ENCODE data around the gene FAM13C. TPM values are rescaled to one million over a fixed set of nuclear protein-coding genes. Genes with fewer than 3 reads are reported as not detected.
A peak's percentile ranks its signal among the peaks of the same experiment; 100 is the strongest.

The FAM13C gene
- total RNA-seq, 1 donor from 2014 or later: 16.7 TPM

DNA sequence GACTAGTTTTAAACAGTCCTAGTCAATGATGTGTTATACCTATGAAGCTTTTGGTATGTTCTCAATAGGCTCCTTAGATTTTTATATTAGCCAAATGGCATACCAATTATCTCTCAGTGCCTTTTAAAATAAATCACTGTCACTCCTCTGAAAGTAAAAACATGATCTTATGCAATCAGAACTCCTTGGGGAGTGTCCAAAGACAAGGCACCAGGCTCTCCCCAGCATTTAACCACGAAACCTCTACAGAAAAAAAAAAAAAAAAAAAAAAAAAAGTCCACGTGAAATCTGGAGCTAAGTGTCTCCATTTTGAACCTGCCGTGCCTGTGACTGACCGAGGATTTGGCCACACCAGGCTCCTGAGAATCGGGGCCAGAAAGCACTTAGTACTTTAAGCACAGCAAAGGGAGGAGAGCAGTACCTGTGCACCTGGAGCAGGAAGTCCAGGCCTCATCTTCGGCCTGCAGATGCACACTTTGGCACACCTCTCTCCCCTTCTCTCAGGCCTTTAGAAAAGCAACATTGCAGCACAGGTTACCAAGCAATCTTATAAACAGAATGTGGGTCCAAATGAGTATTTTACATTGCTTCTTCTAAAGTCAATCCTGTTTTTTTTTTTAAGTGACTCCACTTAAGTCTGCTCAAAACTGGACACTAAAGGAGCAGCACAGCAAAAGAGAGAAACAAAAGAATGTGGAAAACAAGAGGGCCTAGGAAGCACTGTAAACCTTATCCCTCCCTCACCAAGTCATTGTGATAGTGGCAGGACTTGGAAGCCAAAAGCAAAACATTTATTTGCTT is 1.5 kb downstream of the FAM13C start:
- no peak for DNase-seq

DNA sequence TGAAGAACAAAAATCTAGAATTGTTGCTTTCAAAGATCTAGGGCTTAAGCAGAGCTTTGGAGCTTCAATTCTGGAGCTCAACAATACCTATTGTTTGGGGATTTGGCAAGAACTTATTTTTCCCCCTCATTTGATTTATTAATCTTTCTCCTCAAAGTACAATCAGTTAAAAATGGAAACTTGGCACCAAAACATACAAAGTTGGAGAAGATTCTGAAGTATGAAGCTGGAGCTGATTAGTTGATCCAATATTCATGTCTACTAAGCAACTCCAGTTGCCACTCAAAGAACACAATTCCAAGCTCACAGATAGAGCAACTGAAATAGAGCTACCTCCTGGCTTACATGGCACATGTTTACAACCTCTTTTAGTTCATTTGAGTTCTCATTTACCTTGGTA is 3.8 kb downstream of the FAM13C start:
- no peak for DNase-seq

DNA sequence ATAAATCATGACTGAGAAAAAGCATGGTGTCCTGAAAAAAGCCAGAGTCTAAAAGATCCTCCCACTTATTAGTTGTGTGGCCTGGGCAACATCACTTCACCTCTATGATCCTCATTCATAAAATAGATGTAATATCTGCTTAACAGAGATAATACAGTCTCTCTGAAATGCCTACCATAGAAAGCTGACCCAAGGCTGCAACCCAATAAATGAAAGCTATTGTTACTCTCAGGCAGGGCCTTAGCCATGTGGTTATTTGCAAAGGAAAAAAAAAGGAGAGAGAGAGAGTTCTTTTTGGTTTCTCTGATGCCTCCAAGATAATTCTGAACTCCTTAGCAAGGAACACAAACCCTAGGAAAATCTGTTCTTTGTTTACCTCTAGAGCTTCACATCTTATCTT is 7.9 kb downstream of the FAM13C start:
- no peak for DNase-seq

DNA sequence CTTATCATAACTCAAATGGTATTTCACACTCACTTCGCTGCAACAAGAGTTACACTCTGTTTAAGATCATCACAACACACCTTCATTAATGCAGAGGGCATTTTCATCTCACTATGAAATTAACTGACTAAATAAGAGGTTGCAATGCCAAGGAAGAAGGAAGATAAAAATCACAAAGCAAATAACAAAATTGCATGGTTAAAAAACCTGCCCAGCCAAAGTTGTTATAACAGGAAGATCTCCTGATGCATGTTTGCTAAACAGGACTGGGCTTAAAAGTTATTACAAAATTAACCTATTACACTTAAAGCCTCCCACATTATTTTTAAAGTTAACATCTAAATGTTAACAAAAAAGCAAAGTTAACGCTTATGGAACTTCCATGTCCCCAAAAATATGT is 11.8 kb downstream of the FAM13C start:
- no peak for DNase-seq

DNA sequence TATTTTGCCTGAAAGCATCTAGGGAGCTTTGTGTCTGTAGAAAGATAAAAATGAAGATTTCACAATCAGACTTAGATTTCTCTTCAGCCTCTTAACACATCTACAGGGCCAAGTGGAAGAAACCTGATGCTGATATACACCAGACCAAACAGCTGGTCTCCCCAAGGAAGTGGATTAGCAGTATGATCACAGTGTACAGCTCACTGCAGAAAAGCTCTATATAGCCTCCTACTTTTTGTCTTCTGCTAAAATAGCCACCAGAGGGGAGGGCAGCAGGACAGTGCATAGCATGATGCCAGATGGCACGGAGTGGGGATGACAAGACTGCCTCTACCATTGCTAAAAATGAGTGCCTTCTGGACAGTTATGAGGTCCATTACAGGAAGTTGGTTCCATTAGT is 16.0 kb downstream of the FAM13C start:
- DNase-seq: no peak

DNA sequence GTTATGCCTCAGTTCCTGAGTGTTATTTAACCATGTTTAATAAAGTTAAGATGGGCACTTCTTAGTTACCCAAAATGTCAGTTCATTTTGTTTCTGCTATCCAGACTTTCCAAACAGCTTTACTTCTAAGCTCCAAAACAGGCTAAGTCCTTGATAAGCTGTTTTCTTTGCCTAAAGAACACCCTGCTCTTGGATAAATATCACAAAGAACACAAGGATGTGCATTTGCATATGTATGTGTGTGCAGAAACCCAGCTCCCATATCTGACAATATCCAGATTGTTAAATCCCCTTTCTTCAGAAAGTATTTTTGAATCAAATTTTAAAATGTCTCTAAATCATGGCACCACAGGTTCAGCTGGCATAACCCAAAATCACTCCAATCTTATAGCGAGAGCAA is 19.6 kb downstream of the FAM13C start:
- DNase-seq: no peak

DNA sequence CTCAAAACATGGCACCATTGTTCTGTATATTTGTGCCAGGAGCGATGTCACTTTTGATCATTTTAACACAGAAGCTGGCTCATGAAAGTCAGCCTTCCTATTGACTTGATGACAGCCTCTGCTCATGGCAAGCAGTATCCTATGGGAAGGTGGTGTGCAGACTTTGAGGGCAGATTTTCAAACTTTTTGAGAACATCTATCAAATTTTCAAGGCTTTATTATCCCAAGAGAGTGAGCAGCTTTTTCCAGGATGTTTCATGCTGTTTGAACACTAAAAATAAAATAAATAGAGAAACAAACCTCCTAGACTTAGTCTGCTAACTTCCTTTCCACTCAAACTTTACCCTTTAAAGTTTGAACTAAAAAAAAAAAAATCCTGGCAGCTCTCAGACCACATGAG is 20.3 kb downstream of the FAM13C start:
- DNase-seq: no peak

DNA sequence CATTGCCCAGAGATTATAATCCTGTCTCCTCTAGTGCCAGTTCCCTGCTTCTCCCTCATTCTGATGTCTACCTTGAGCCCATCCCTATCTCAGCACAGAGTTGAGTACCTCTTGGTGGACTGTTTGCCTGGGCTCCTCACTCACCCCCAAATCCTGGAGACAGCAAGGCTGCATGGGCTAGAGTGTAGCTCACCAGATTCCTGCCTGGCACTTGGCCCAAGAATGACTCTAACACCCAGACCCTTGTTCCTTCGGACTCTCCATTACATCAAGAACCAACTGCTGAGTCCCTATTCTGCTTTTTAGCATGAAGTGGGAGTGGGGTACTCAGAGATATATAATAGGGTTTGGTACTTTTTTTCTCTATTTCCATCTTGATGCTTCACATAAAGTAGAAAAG is 22.1 kb downstream of the FAM13C start:
- no peak for DNase-seq

DNA sequence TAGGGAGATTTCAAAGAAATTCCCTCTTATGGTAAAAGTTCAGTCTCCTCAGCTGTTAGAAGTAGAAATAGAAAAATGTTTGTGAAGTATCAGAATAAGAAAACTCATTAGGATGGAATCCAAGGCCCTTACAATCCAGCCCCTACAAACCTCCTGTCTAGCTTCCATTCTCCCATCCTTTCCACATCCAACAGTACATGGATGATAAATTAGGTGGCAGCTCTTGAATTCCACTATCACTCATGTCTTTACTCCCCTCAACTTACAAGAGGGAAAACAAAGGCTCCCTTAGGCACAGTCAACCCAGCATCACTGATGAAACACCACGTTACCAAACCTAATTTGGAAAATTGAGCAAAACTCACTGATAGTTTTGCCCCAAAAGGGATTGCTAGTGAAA is 23.0 kb downstream of the FAM13C start:
- DNase-seq: no peak

DNA sequence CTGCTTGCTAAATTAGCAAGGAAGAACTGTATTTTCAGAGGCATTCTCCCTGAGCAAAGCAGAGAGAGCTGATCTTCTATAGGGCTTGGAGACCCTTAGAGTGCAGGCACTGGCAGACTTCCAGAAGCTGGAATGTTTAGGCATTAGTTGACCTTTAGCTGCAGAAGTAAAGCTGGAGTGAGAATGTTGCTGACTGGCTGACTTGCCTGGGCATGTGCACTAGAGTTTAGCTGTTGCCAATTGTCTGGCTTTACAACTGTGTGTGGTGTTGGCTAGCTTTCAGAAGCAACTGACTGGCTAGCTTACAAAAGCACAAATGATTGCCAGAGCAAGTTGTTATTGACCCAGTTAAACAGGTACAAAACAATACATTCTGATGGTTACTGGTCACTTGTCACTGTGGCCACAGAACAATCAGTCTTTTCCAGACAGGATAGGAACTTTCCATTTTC is 25.1 kb downstream of the FAM13C start:
- peak; percentile 21 for DNase-seq

DNA sequence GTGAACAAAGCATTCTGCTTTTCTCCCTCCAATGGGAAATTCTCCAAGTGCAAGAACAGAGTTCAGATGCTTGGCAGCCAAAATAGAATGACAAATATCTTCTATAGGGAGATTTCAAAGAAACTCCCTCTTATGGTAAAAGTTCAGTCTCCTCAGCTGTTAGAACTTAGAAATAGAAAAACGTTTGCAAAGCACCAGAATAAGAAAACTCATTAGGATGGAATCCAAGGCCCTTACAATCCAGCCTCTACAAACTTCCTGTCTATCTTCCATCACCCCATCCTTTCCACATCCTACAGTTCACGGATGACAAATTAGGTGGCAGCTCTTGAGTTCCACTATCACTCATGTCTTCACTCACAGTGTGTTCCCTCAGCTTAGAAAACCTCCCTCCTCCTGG is 25.7 kb downstream of the FAM13C start:
- no peak for DNase-seq

DNA sequence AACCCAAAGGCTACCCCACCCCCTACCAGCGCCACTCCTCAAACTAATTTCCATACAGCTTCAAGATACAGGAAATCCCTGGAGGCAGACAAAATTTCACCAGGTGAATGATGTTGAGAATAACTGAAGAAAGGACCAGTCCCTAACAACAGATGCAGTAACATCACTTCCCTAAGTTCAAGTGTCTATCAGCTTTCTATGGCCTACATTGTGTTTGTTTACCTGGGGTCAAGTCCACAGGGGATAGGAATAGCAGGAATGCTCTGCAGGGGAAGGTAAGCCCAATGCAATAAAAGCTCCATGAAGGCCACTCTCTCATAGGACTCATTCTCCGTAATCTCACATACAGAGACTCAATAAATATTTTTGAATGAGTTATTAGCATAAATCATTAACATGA is 26.9 kb downstream of the FAM13C start:
- no peak for DNase-seq

DNA sequence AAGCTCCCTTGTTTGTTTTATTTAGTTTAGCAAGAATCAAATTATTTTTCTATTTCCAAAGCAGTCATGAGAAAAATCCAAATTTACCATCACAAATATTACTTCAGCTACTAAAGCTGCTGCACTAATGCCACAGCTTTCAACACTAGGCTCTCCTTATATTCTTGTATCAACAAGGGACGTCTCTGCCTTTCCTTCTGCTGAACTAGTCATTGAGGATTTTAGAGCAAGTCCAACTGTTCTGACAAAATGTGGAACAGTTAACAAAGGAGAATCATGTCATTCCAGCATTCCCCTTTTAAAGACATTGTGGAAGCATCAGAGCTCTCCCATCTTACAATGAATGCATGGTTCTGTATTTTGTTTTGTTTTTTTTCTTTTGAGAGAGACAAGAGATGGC is 28.6 kb downstream of the FAM13C start:
- no peak for DNase-seq

DNA sequence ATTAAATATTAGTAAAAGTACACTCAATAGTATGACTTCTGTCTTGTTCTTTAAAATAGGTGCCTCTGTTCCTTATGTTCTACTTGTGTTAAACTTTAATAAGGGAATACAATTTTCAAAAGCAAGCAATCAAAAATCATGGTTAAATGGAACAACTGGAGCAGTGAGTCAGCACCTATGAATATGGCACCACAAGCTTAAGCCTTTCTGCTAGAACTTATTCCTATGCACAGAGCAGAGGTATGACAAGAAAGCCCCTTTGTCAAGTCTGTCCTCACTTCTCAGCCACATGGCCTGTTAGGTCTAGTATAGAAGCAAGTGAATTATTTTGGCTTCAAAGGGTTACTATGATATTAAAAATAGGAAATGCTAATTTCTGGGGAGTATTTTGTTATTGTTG is 29.8 kb downstream of the FAM13C start:
- no peak for DNase-seq

DNA sequence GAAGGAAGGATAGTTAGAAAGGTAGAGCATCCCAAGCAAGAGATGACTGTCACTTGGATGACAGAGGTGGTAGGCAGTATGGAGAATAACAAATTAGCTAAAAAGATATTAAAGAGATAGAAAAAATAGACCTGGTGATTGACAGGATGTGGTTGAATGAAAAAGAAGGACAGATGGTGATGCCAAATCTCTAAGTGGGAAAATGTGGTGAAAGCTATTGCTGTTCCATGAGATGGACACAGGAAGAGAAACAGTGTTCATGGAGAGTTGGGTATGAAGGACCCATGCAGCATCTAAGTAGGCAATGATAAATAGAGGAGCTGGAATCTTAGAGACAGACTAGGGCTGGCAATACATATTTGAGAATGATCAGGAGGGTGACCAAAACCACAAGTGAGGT is 30.7 kb downstream of the FAM13C start:
- DNase-seq: no peak

DNA sequence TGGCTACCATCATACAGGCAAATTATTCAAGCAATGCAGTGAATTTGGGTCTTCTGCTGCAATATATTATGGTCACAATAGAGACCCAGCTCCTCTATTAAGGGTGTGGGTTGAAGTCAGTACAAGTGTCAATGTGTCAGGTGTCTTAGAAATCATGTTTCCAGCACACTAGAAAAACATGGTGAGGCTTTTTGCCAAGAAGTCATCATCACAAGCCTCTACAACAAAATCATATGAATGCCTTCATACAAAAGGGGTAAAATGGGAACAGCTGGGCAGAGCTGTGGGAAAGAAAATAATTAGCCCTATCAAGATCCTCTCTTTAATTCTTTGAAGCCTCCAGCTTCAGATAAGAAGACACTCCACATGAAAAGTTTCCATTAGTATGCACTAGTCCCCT is 37.2 kb downstream of the FAM13C start:
- no peak for DNase-seq

DNA sequence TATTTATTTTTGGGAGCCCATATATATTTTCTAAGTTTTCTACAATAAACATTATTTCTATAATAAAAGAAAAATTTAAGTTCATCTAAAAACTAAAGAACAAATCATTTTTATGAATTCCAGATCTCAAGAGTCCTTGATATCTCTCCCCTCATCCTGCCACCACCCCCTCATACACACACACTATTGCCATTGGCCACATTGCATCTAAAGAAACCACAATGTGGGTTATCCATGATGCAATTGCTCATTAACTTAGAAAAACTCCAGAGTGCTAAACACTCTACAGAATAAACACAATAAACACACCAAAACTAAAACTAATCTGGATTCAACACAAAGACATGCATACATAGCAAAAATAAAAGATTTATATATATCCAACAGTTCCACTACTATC is 37.8 kb downstream of the FAM13C start:
- no peak for DNase-seq

DNA sequence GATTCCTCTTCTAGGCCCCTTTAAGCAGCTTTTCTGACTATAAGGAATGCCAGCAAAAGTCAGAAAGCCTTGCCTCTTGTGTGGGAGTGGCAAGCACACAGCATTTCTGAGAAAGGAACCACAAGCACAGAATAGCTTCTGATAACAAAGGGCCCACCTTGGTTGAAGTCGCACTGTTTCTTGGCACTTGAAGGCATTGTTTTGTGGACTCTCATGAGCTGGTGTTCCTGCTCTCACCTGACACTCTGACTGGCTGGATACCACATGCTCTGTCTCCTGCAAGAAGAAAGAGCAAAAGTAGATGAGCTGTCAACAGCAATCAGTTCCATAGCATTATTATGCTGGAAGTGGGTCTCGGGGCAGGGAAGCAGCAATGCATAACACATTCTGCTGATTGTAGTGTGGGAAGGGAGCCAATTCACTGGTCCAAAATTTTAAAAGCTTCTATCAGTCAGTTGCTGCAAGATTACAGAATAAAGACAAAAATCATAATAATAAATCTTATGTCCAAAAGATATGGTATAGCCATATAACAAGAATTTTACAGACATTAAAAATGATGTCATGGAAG is 38.4 kb downstream of the FAM13C start:
- no peak for DNase-seq

DNA sequence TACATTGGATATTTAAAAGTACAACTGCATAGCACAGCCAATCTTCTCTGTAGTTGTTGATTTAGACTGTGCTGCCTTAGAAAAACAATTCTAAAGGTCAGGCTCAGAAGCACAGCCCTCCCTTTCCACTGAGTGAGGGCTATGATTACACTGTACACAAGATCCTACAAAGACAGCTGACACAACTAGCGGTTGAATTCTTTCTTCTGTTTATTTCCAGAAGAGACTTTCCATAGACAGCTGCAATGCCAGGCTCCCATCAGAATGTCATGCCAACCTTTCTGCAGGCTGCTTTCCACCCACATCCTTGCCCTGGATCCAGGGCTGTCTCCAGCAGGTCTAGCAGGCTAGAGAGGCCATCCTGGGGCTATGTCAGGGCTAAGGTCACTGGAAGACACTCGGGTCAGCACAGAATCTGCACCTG is 39.3 kb downstream of the FAM13C start:
- no peak for DNase-seq

DNA sequence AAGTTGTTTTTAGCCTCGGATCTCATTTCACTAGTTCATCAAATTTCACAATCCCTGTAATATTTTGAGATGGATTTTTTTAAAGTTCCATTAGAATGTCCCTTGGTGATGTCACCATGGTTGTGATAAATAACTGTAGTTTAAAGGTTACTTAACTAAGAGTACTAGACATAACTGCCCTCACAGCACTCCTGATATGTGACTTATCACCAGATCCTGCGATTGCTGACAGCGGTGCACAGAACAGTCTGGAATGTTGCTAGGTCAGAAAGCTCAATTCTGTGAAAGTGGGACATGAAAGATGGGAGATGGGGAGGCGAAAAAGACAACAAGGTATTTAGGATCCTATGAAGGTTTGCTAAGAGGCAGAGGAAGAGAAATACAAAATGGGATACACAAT is 40.2 kb downstream of the FAM13C start:
- DNase-seq: no peak

DNA sequence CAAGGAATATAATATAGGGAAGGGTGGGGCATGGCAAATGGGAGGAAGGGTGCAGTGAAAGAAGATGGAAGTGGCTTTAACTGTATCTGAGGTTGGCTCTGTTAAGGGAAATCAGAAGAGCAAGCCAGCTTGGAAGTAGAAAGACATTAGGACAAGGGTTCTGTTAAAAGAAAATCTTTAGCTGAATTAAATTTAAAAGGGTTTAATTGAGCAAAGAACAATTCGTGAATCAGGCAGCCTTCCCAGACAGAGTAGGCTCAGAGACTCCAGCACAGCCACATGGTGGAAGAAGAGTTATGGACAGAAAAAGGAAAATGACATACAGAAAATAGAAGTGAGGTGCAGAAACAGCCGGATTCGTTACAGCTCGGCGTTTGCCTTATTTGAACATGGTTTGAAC is 42.0 kb downstream of the FAM13C start:
- DNase-seq: no peak

DNA sequence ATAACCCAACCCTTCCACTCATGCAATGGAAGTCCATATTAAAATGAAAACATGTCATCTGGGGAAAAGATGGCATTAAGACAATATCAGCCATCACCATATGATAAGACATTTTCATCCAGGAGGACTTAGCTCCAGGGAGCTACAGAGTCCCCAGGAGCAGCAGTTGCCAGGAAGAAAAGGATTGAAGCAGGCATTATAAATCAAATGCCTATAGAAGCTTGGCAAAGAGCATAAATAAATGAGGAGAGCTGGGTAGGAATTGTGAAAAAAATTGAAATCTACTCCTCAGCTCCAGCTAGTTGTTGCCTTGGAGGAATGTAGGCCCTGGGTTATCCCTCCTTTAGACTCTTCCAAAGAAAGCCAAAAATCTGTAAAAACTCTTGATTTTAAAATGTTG is 42.5 kb downstream of the FAM13C start:
- no peak for DNase-seq

DNA sequence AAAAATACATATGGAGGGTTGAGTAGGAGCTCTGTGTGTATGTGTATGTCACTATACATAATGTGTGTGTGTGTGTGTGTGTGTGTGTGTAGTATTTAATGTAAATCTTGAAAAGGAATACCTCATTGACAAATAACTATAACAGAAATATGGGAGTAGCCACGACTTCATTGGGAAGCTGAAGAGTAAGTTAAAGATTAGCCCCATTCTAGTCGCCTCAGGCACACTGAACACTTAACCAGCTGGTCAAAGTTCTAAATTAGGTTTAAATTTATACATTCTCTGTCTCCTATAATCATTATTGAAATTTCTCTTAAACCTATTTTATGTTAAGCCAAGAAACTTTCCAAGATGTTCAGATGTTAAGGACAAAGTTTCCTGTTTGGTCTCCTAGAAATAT is 45.3 kb downstream of the FAM13C start:
- DNase-seq: no peak

DNA sequence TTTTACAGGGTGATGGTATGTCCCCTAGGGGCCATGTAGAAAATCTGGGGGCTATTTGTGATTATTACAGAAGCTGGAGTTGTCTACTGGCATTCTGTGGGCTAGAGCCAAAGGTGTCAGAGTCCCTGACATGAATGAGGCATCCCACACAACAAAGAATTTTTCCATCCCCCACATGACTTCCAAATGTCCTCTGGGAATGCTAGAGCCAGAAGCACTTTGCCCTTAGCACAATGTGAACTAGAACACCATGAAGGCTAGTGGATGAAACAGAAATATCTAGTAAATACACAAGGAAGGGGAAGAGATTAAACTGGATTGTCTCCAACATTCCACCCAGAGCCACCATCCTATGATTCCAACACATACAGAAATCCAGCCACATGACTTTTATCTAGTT is 46.9 kb downstream of the FAM13C start:
- DNase-seq: no peak

DNA sequence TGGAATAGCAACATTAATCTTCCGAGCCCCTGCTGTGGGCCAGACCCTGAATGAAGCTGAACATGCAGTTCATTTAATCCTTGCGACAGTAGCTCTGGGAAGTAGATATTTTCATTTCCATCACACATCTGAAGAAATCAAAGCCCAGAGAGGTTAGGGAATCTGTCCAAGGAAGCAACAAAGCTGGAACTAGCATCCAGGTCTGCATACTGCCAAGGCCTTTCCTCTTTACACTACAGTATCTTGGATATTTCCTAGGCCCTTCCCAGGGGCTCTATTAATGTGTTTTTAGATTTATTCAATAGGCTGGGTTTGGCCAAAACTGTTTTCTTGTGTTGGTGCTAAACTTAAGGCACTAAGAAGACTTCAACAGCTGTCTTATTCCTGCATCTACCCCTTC is 48.1 kb downstream of the FAM13C start:
- DNase-seq: no peak
